ENCODE results near the gene AGO4. TPM values are rescaled to one million over a fixed set of nuclear protein-coding genes. Genes with fewer than 3 reads are reported as not detected.

AGO4 gene
- total and polyA plus RNA-seq, 2 experiments from 2014 or later, result 11.4 to 21.1 TPM

DNA sequence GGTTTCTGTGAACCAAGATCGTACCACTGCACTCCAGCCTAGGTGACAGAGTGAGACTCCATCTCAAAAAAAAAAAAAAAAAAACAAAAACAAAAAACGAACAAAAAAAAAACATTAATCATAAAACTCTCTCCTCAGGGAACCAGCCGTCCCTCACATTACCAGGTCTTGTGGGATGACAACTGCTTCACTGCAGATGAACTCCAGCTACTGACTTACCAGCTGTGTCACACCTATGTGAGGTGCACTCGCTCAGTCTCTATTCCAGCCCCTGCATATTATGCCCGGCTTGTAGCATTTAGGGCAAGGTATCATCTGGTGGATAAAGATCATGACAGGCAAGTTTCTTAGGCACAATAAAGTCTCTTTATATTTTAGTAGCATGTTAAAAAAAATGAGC is 42.9 kb downstream of the AGO4 start:
- Histone ChIP-seq H3K4me1 (ENCODE audit: low read depth) (no peaks in the 10 kb centered on the region), H3K36me3 (peaks cover 47% of the 10 kb centered on the region), H3K27me3 (no peaks in the 10 kb centered on the region), H3K9me3 (ENCODE audit: low read depth) (no peaks in the 10 kb centered on the region), H3K4me3 (no peak overlapping the region), H3K27ac (no peak overlapping the region)
- DNase-seq (ENCODE audit: low read depth in 1 of 2, low spot score in 1 of 2), result no peak
- TF ChIP-seq, protein P1, sequence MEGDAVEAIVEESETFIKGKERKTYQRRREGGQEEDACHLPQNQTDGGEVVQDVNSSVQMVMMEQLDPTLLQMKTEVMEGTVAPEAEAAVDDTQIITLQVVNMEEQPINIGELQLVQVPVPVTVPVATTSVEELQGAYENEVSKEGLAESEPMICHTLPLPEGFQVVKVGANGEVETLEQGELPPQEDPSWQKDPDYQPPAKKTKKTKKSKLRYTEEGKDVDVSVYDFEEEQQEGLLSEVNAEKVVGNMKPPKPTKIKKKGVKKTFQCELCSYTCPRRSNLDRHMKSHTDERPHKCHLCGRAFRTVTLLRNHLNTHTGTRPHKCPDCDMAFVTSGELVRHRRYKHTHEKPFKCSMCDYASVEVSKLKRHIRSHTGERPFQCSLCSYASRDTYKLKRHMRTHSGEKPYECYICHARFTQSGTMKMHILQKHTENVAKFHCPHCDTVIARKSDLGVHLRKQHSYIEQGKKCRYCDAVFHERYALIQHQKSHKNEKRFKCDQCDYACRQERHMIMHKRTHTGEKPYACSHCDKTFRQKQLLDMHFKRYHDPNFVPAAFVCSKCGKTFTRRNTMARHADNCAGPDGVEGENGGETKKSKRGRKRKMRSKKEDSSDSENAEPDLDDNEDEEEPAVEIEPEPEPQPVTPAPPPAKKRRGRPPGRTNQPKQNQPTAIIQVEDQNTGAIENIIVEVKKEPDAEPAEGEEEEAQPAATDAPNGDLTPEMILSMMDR (IDR thresholded peaks at IDR 0.05; ENCODE audit: low read depth, low read length), result no peak

DNA sequence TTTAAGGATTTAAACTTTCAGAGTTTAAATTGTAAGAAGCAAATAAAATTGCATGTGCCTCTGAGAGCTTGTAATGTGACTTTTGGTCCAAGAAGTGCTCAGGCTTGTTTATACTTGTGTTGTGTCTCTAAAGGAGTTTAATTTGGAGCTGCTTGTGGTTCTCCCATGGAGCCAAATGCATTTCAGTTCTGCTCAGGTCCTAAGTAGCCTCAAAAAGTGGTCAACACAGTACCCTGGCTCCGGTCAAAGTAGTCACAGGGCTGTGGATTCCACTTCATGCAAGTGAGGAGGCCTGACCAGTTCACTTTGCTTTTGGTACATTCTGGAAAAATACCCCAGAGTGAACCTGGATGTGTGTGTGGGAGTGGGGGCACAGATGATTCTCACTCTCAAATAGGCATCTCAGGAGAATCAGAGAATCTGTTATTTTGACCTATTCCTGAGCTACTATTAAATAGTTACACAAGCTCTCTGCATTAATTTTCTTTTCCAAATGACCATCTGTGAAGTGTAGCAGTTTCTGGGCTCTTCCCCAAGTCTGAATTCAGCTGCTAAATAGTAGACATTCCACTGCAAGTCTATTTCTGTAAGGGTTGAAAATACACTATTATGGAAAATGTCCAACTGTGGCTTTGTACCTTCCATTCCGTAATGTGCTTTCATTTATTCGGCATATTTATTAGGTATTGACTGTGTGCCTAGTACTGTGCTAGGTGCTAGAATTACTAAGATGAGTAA is 43.5 kb downstream of the AGO4 start:
- H3K36me3 ChIP-seq, result peaks cover 44% of the 10 kb centered on the region
- no peak overlapping the region for H3K27ac ChIP-seq
- TF ChIP-seq, protein P1 (IDR thresholded peaks at IDR 0.05; ENCODE audit: low read depth, low read length), result no peak
- no peak overlapping the region for H3K4me3 ChIP-seq
- H3K4me1 ChIP-seq (ENCODE audit: low read depth), result no peaks in the 10 kb centered on the region
- peak in 1 of 2 donors; percentile 75 for DNase-seq (ENCODE audit: low read depth in 1 of 2, low spot score in 1 of 2)
- H3K9me3 ChIP-seq (ENCODE audit: low read depth), result no peaks in the 10 kb centered on the region
- H3K27me3 ChIP-seq, result no peaks in the 10 kb centered on the region

DNA sequence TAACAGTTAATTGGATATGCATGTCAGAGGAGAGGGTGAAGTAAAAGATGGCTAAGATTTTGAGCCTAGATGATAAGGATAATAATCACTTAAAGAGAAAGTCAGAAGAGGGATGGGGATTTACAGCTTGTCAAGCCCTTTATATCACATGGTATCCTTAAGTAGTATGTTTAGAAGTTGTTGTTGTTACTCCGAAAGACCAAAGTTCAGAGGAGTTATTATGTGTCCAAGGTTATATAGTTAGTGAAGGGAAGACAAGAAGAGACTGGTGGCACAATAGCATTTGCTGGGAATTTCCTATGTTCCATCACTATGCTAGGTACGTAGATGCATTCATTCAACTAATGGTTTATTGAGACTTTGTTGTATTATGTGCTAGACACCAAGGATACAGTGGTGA is 44.4 kb downstream of the AGO4 start:
- no peaks in the 10 kb centered on the region for H3K27me3 ChIP-seq

DNA sequence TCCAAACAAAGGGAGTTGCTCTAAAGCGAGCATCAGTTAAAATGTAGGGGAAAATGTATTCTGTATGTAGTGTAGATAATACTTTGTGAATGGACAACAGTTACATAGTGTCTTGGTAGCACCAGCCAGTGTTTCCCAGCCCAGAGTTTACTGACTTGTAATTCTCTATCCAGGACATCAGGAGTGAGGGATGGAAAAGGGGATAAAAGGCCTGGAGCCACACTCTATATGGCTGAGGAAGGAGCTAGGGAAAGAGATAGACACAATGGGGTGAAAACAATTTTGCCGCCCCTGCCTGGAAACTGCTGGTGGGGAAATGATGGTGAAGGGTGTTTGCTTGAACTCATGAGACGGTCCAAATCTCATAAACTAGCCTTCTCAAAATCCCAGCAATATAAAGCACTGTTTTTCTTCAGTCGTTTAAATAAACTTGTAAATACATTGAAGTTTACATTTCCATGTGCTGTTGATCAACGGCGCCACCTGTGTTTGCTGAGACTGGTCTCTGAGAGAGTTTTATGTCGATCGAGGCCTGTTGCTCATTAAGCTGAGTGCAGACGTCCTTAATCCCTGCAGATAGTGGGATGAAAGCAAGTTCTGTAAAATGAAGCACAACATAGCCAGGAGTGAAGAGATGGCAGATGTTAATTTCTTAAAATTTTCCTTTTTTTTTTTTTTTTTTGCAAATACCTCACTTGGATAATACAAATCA is 47.3 kb downstream of the AGO4 start:
- Histone ChIP-seq H3K36me3 (peaks cover 33% of the 10 kb centered on the region), H3K4me1 (ENCODE audit: low read depth) (no peaks in the 10 kb centered on the region), H3K9me3 (ENCODE audit: low read depth) (no peaks in the 10 kb centered on the region), H3K27ac (no peak overlapping the region), H3K27me3 (no peaks in the 10 kb centered on the region), H3K4me3 (no peak overlapping the region)
- TF ChIP-seq, protein P1 (IDR thresholded peaks at IDR 0.05; ENCODE audit: low read depth, low read length), result no peak
- no peak for DNase-seq (ENCODE audit: low read depth in 1 of 2, low spot score in 1 of 2)

More for the DNA sequence above, 44.4 kb downstream of the AGO4 start:
- no peak overlapping the region for H3K4me3 ChIP-seq
- no peaks in the 10 kb centered on the region for H3K4me1 ChIP-seq (ENCODE audit: low read depth)
- peaks cover 44% of the 10 kb centered on the region for H3K36me3 ChIP-seq
- TF ChIP-seq, protein P1 (IDR thresholded peaks at IDR 0.05; ENCODE audit: low read depth, low read length), result no peak
- no peak overlapping the region for H3K27ac ChIP-seq
- DNase-seq (ENCODE audit: low read depth in 1 of 2, low spot score in 1 of 2), result no peak
- no peaks in the 10 kb centered on the region for H3K9me3 ChIP-seq (ENCODE audit: low read depth)

DNA sequence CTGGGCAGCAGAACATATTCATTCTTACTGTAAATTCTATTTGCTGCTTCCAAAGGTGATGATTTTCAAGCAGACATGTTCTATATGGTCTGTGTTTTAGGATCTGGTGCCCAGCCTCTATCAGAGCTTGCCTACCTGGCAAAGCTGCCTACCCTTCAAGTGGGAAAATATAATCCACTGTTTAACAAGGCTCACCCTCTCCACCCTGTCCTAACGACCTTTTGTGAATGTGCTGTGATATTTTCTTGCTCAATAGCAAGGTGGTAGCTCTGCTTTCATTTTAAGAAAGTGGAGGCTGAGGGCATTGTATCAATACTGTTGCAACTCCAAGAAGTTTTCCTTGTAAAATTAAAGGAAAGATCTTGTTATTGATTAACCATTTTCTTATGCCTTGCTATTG is 49.1 kb downstream of the AGO4 start:
- H3K4me1 ChIP-seq (ENCODE audit: low read depth), result no peaks in the 10 kb centered on the region
- no peak overlapping the region for H3K27ac ChIP-seq
- H3K27me3 ChIP-seq, result no peaks in the 10 kb centered on the region
- DNase-seq (ENCODE audit: low read depth in 1 of 2, low spot score in 1 of 2), result no peak
- no peak overlapping the region for H3K4me3 ChIP-seq
- TF ChIP-seq, protein P1 (IDR thresholded peaks at IDR 0.05; ENCODE audit: low read depth, low read length), result no peak
- peaks cover 19% of the 10 kb centered on the region for H3K36me3 ChIP-seq
- no peaks in the 10 kb centered on the region for H3K9me3 ChIP-seq (ENCODE audit: low read depth)
